MM.1S (cell line): Measurements from ENCODE around the gene GRB2.

Experiments used
- EZH2 ChIP-seq: fragments of 300-600 bp; sonication (generic); optimal IDR thresholded peaks from 2 replicates; pipeline ENCODE3; 2017; ENCODE audit warnings: low read depth, mild to moderate bottlenecking, antibody characterized with exemption, low read length, mixed read lengths
- EZH2phosphoT487 ChIP-seq: fragments of 300-600 bp; sonication (generic); IDR thresholded peaks from 2 replicates; pipeline ENCODE4 v1.6.1; 2018; ENCODE audit warnings: antibody characterized with exemption, low read length

DNA sequence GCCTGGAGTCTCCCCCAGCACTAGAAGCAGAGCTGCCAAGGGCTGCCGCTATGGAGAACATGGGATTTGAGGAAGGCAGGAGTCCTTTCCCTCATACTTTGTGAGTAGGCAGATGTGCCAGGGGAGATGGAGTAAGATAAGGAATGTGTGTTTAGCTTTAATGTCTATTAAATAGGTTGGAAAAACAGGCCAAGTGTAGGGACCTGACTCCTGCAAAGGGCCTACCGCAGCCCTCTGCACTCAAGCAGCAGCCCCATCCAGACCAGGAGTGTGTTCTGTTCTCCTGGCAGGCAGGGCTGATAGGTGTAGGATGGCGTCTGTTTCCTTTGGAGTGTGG lies 132.7 kb downstream of the GRB2 start:
- no peak for TF ChIP-seq EZH2phosphoT487
- no peak for TF ChIP-seq EZH2
